Pulmonary artery endothelial cell (primary cell): ENCODE results near the gene SRR. TPM values are rescaled to one million over a fixed set of nuclear protein-coding genes. Genes with fewer than 3 reads are reported as not detected.

Experiments used
- DNase-seq: peaks from one replicate; pipeline ENCODE4 v3.0.0-alpha.2; 2011; ENCODE audit warnings: low read depth, low spot score
- total RNA-seq: library from RNA; depleted of rRNA; stranded (reverse); fragments of >200 nt; gene quantifications from 2 replicates; pipeline ENCODE4 v1.2.3, GENCODE V29; 2014

The SRR gene
- total RNA-seq, 1 donor from 2014 or later = 19.7 TPM

GRCh38 chr17:2343421-2343820 is 39.7 kb downstream of the SRR start:
- DNase-seq = no peak

GRCh38 chr17:2344528-2344927 is 40.8 kb downstream of the SRR start:
- DNase-seq = no peak

GRCh38 chr17:2346475-2346874 is 42.7 kb downstream of the SRR start:
- DNase-seq = no peak

GRCh38 chr17:2347805-2348685 is 44.3 kb downstream of the SRR start:
- DNase-seq = no peak

GRCh38 chr17:2351269-2351668 is 47.5 kb downstream of the SRR start:
- no peak for DNase-seq

- no peak for DNase-seq
Measured at GRCh38 chr17:2354311-2354710, 50.6 kb downstream of the SRR start.

- DNase-seq = no peak
Measured at GRCh38 chr17:2357237-2357636, 53.5 kb downstream of the SRR start.

GRCh38 chr17:2357931-2358434 is 54.2 kb downstream of the SRR start:
- DNase-seq = no peak

- no peak for DNase-seq
Measured at GRCh38 chr17:2361010-2361760, 57.4 kb downstream of the SRR start.

GRCh38 chr17:2362016-2362415 is 58.3 kb downstream of the SRR start:
- no peak for DNase-seq

- no peak for DNase-seq
Measured at GRCh38 chr17:2362416-2362815, 58.7 kb downstream of the SRR start.

- no peak for DNase-seq
Measured at GRCh38 chr17:2362881-2363280, 59.1 kb downstream of the SRR start.

GRCh38 chr17:2363318-2363717 is 59.6 kb downstream of the SRR start:
- no peak for DNase-seq

GRCh38 chr17:2363851-2364762 is 60.4 kb downstream of the SRR start:
- DNase-seq = no peak

- no peak for DNase-seq
Measured at GRCh38 chr17:2364763-2365116, 61.0 kb downstream of the SRR start.

GRCh38 chr17:2365132-2365531 is 61.4 kb downstream of the SRR start:
- no peak for DNase-seq

GRCh38 chr17:2366747-2367494 is 63.2 kb downstream of the SRR start:
- DNase-seq = no peak

GRCh38 chr17:2368359-2368758 is 64.6 kb downstream of the SRR start:
- no peak for DNase-seq

GRCh38 chr17:2369039-2369438 is 65.3 kb downstream of the SRR start:
- DNase-seq = no peak

GRCh38 chr17:2369551-2370210 is 65.9 kb downstream of the SRR start:
- no peak for DNase-seq
